Lower leg skin (tissue), 3 donors: ENCODE data around the gene WWOX.

Source experiments
- CTCF ChIP-seq, 3 donors: fragments of 450-650 bp; IDR thresholded peaks; one replicate each; pipeline ENCODE4 v1.5.1; 2016; ENCODE audit warnings: antibody characterized with exemption in 3 of 3, mild to moderate bottlenecking in 3 of 3, moderate library complexity in 2 of 3
- POLR2A ChIP-seq, 2 donors: fragments of 450-650 bp; IDR thresholded peaks; one replicate each; pipeline ENCODE4 v1.6.1; 2016 to 2017; ENCODE audit warnings: antibody characterized with exemption in 2 of 2, mild to moderate bottlenecking in 1 of 2, moderate library complexity in 1 of 2

- TF ChIP-seq POLR2A (IDR thresholded peaks at IDR 0.05) (no peak), CTCF (IDR thresholded peaks at IDR 0.05) (no peak)
These were observed 565.6 kb downstream of the WWOX start for GRCh38 chr16:78664811-78665772.
